Kidney epithelial cell (primary cell): Measurements from ENCODE around the gene MEGF6. TPM values are rescaled to one million over a fixed set of nuclear protein-coding genes. Genes with fewer than 3 reads are reported as not detected.

Experiments
- DNase-seq: peaks from one replicate; pipeline ENCODE4 v3.0.0-alpha.2; 2010; ENCODE audit warnings: low read depth
- H3K27me3 ChIP-seq: 2 replicates; pipeline ENCODE4 v1.6.0; 2011; ENCODE audit warnings: low read length; ENCODE audit not compliant: control insufficient read depth, insufficient read depth
- H3K36me3 ChIP-seq: 2 replicates; pipeline ENCODE4 v1.5.1; 2011; ENCODE audit warnings: low read length; ENCODE audit not compliant: control insufficient read depth, insufficient read depth
- H3K4me3 ChIP-seq: 2 replicates; pipeline ENCODE4 v1.5.1; 2011; ENCODE audit warnings: low read depth, mild to moderate bottlenecking, control low read depth, low read length
- total RNA-seq: library from RNA; depleted of rRNA; stranded (reverse); fragments of >200 nt; gene quantifications from 2 replicates; pipeline ENCODE4 v1.2.3, GENCODE V29; 2015
- TF ChIP-seq, protein P1 (sequence below): IDR thresholded peaks from 2 replicates; pipeline ENCODE4 v1.5.1; 2011; ENCODE audit warnings: mild to moderate bottlenecking, moderate library complexity, low read length, control low read depth, inconsistent platforms; ENCODE audit not compliant: insufficient read depth, poor library complexity, severe bottlenecking

MEGF6 gene
- total RNA-seq, 1 donor from 2014 or later, result 13.1 TPM

DNA sequence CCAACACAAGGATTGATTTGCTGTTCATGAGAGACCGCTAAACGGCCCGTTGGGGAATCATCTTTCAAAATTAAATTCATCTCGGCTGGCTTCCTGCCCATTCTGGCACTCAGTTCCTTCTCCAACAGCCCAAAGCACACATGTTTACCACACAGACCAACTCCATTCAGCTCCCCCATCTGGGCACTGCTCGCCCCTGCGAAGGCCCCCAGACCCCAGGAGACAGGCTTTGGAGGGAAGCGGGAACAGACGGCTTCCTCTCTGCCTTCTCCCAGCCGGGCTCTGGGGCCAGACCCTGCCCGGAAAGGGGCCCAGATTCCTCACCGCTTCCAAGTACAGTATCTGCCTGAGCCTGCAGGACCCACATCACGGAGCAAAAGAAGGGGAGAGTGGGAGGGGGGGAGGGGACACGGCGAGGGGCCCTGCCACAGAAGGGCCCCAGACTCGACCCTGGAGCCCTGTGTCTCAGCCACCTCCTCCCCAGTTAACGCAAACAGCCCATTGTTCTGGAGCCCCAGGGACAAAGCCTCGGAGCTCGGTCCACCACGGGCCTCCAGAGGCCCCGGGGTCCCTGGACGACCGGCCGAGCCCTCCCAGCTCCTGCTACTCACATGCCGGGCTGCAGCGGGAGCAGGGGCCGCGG, 660 bp downstream of the MEGF6 start:
- H3K27me3 ChIP-seq, result peaks cover 42% of the 10 kb centered on the region
- no peak for DNase-seq
- H3K4me3 ChIP-seq, result peak overlapping the region; percentile 19
- TF ChIP-seq, protein P1, sequence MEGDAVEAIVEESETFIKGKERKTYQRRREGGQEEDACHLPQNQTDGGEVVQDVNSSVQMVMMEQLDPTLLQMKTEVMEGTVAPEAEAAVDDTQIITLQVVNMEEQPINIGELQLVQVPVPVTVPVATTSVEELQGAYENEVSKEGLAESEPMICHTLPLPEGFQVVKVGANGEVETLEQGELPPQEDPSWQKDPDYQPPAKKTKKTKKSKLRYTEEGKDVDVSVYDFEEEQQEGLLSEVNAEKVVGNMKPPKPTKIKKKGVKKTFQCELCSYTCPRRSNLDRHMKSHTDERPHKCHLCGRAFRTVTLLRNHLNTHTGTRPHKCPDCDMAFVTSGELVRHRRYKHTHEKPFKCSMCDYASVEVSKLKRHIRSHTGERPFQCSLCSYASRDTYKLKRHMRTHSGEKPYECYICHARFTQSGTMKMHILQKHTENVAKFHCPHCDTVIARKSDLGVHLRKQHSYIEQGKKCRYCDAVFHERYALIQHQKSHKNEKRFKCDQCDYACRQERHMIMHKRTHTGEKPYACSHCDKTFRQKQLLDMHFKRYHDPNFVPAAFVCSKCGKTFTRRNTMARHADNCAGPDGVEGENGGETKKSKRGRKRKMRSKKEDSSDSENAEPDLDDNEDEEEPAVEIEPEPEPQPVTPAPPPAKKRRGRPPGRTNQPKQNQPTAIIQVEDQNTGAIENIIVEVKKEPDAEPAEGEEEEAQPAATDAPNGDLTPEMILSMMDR, result no peak
- H3K36me3 ChIP-seq, result no peaks in the 10 kb centered on the region

DNA sequence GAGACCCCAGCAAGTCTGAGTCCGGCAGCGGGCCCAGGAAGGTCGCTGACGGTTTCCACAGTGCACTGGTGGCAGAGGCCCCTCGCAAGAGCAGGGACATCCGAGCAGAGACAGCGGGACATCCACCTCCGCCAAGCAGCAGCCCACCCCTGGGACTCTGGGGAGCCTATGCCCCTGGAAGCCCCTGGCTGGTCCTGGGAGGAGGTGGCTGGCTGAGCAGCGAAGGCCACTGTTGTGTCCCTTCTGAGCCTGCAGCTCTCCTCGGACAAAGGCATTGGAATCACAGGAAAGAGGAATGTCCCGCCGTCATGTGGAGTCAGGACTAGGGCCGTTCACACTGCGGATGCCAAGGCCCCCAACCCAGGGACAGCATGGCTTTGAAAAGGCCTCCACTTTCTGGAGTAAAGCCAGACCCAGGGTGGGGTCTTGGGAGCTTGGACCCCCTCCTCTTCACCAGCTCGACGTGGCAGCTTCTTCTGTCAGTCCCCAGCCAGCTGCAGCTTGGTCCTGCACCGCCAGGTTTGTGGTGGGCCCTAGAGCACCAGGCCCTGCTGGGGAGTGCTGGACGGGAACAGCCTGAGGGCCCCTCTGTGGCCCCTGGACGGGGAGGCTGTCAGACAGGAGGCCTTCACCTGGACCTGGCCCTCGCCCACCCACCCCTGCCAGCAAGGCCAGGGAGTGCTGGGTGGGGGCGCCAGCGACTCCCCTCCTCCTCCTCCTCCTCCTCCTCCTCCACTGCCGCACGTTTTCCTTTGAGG, 1.4 kb downstream of the MEGF6 start:
- Histone ChIP-seq H3K27me3 (peaks cover 42% of the 10 kb centered on the region), H3K4me3 (no peak overlapping the region), H3K36me3 (no peaks in the 10 kb centered on the region)
- TF ChIP-seq, protein P1, result no peak
- DNase-seq, result no peak

DNA sequence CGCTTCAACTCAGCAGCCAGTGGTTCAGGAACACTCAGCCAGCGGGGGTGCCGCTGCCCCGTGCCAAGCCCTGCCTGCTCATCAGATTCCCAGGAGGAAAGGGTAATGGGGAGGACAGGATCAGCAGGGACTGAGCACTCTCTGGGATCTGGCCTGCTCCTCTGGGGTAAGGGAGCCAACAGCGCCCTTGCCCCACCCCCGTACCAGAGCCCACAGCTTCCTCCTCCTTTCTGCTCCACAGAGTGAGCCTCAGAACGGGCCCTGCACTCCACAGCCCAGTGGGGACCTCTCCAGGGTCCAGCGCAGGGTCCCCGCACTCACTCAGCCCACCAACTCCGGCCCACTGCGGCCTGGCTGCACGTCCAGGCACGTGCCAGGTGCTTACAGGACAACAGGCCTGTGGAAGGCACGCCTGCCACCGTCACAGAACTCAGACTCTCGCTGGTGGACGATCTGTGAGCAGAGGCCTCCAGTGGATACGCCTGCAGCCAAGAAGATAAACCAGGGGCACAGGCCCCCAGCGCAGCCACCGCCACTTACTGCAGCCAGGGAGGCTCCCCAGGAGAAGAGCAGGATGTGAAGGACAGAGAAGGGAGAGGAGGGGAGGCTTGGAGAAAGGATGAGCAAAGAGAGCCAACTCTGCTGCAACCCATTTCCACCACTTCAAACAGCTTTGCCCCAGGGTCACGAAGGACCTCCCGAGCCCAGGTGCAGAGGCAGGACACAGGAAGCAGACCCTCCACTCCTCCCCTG, 2.1 kb downstream of the MEGF6 start:
- peaks cover 42% of the 10 kb centered on the region for H3K27me3 ChIP-seq
- TF ChIP-seq, protein P1, result no peak
- no peak for DNase-seq

DNA sequence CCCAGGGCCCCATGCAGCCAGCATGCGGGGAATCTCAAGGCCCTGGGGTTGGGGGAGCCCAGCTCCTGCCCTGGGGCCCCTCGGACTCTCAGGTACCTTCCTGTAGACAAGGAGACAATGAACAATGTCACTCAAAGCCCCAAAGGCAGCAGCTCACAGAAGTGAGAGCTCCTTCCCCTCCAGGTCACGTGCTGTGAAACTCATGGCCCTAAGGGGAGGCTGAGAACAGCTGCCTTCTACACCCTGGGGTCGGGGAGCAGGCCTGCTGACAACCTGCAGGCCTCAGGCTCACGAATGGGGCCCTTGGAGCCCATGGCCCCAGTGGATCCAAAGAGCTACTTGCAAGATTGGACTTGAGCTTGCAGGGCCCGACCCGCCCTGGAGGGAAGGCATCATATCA, 3.2 kb downstream of the MEGF6 start:
- TF ChIP-seq, protein P1, result no peak
- Histone ChIP-seq H3K4me3 (no peak overlapping the region), H3K36me3 (no peaks in the 10 kb centered on the region), H3K27me3 (peaks cover 43% of the 10 kb centered on the region)
- no peak for DNase-seq

More for the DNA sequence above, 2.1 kb downstream of the MEGF6 start:
- no peak overlapping the region for H3K4me3 ChIP-seq
- H3K36me3 ChIP-seq, result no peaks in the 10 kb centered on the region

DNA sequence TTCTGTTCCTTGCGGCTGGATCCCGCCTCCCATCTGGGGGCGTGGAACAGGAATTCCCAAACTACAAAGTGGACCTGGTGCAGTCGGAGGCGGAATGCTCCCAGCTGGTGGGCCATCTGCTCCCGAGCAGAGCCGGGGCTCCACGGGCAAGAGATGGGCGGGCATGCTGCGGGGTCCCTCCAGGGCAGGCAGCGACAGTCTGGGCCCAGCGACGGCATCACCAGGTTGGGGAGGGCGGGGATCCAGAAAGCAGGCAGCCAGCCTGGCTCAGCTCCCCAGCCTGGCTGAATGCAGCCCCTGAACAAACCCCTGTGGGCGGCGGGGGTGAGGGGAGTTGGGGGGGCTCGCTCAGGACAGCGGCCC, 3.6 kb downstream of the MEGF6 start:
- TF ChIP-seq, protein P1, result no peak
- no peak for DNase-seq
- H3K27me3 ChIP-seq, result peaks cover 40% of the 10 kb centered on the region
- H3K36me3 ChIP-seq, result no peaks in the 10 kb centered on the region
- no peak overlapping the region for H3K4me3 ChIP-seq
